ENCODE data around the gene LCNL1.
"Not testable (repeated sequence)": the region's sequence is repeated elsewhere in the genome, so short reads cannot be mapped to it uniquely, and the experiment has no call there.

LCNL1 gene

GRCh38 chr9:137031904-137032640, 49.3 kb downstream of the LCNL1 start, which contains the start of gene FUT7:
Gene FUT7 (minus strand): TSS chr9:137032088. CDS start chr9:137031991, 97 bp downstream.
- Histone ChIP-seq H3K9me3 (ENCODE audit: control insufficient read depth, low read length) (no peaks in the 10 kb centered on the region), H3K4me3 (ENCODE audit: extremely low read depth, insufficient read depth, low read length, poor library complexity, severe bottlenecking) (no peak within 1 kb of the TSS), H3K36me3 (ENCODE audit: control insufficient read depth, insufficient read depth, low read length) (no peaks in the 10 kb centered on the region), H3K4me1 (ENCODE audit: control insufficient read depth, insufficient read depth, low read length, poor library complexity, severe bottlenecking) (no peaks in the 10 kb centered on the region), H3K27ac (ENCODE audit: low read depth, low read length, severe bottlenecking) (no peak within 1 kb of the TSS)
- WGBS, 2 experiments (ENCODE audit: insufficient coverage in 2 of 2): 76 to 79% methylated on average over 13 to 14 of the region's 16 CpGs

- Histone ChIP-seq H3K4me3 (ENCODE audit: extremely low read depth, insufficient read depth, low read length, poor library complexity, severe bottlenecking) (no peak overlapping the region), H3K9me3 (ENCODE audit: control insufficient read depth, low read length) (no peaks in the 10 kb centered on the region), H3K4me1 (ENCODE audit: control insufficient read depth, insufficient read depth, low read length, poor library complexity, severe bottlenecking) (no peaks in the 10 kb centered on the region), H3K36me3 (ENCODE audit: control insufficient read depth, insufficient read depth, low read length) (no peaks in the 10 kb centered on the region), H3K27ac (ENCODE audit: low read depth, low read length, severe bottlenecking) (no peak overlapping the region)
- 88% methylated on average over 8 to 9 of the region's 10 CpGs for WGBS, 2 experiments (ENCODE audit: insufficient coverage in 2 of 2)
Measured at GRCh38 chr9:137032858-137033257, 50.1 kb downstream of the LCNL1 start.

GRCh38 chr9:137033481-137033880, 50.7 kb downstream of the LCNL1 start:
- not testable (repeated sequence) for H3K9me3 ChIP-seq (ENCODE audit: control insufficient read depth, low read length); H3K27ac ChIP-seq (ENCODE audit: low read depth, low read length, severe bottlenecking); H3K4me3 ChIP-seq (ENCODE audit: extremely low read depth, insufficient read depth, low read length, poor library complexity, severe bottlenecking); H3K36me3 ChIP-seq (ENCODE audit: control insufficient read depth, insufficient read depth, low read length); H3K4me1 ChIP-seq (ENCODE audit: control insufficient read depth, insufficient read depth, low read length, poor library complexity, severe bottlenecking)
- WGBS, 2 experiments (ENCODE audit: insufficient coverage in 2 of 2): 100% methylated on average over 1 to 3 of the region's 5 CpGs

GRCh38 chr9:137034039-137034708, 51.4 kb downstream of the LCNL1 start:
- 76 to 84% methylated on average over 7 to 10 of the region's 15 CpGs for WGBS, 2 experiments (ENCODE audit: insufficient coverage in 2 of 2)
- Histone ChIP-seq H3K9me3 (ENCODE audit: control insufficient read depth, low read length) (no peaks in the 10 kb centered on the region), H3K4me1 (ENCODE audit: control insufficient read depth, insufficient read depth, low read length, poor library complexity, severe bottlenecking) (no peaks in the 10 kb centered on the region), H3K27ac (ENCODE audit: low read depth, low read length, severe bottlenecking) (no peak overlapping the region), H3K36me3 (ENCODE audit: control insufficient read depth, insufficient read depth, low read length) (peaks cover 7% of the 10 kb centered on the region), H3K4me3 (ENCODE audit: extremely low read depth, insufficient read depth, low read length, poor library complexity, severe bottlenecking) (no peak overlapping the region)

- Histone ChIP-seq H3K36me3 (ENCODE audit: control insufficient read depth, insufficient read depth, low read length) (peaks cover 14% of the 10 kb centered on the region), H3K9me3 (ENCODE audit: control insufficient read depth, low read length) (no peaks in the 10 kb centered on the region), H3K27ac (ENCODE audit: low read depth, low read length, severe bottlenecking) (no peak overlapping the region), H3K4me1 (ENCODE audit: control insufficient read depth, insufficient read depth, low read length, poor library complexity, severe bottlenecking) (no peaks in the 10 kb centered on the region), H3K4me3 (ENCODE audit: extremely low read depth, insufficient read depth, low read length, poor library complexity, severe bottlenecking) (no peak overlapping the region)
- 22 to 33% methylated on average over 13 to 20 of the region's 24 CpGs for WGBS, 2 experiments (ENCODE audit: insufficient coverage in 2 of 2)
Measured at GRCh38 chr9:137034709-137035506, 52.1 kb downstream of the LCNL1 start.
